IMR-90 (cell line): ENCODE data around the gene IGF1R. TPM values are rescaled to one million over a fixed set of nuclear protein-coding genes. Genes with fewer than 3 reads are reported as not detected.

Experiments used
- ATAC-seq: fragments of 200-7000 bp; cut with Tn5 transposase; 2 replicates; pipeline ENCODE4 v1.9.1; 2020; ENCODE audit warnings: low read depth, mild to moderate bottlenecking, moderate library complexity
- BruUV-seq: library from RNA; stranded (reverse); fragments of 400-500 nt; replicated peaks from 2 replicates; lab custom pipeline; 2021; lab: Mats Ljungman, UMichigan
- CTCF ChIA-PET: fragments of 300-600 bp; formaldehyde crosslinking; extraction: SDS; loops from one replicate; lab custom pipeline; 2021; ENCODE audit warnings: antibody characterized with exemption; lab: Yijun Ruan, JAX
- POLR2A ChIA-PET: fragments of 300-600 bp; sonication (Branson Sonifier 250); formaldehyde crosslinking; loops from one replicate; lab custom pipeline; 2022; ENCODE audit warnings: antibody characterized with exemption; ENCODE audit not compliant: unreplicated experiment; lab: Charles Lee
- DNase-seq: peaks from one replicate; pipeline ENCODE4 v3.0.0; 2013
- H2AFZ ChIP-seq: replicated peaks from 2 replicates; pipeline ENCODE3; 2013; ENCODE audit warnings: low read length, mild to moderate bottlenecking; ENCODE audit not compliant: poor library complexity
- H2AK5ac ChIP-seq: 2 replicates; pipeline ENCODE4 v1.6.1; 2013; ENCODE audit warnings: low read depth, low read length, inconsistent platforms
- H2AK9ac ChIP-seq: replicated peaks from 2 replicates; pipeline ENCODE3; 2013; ENCODE audit warnings: mild to moderate bottlenecking, low read depth, low read length, moderate library complexity; ENCODE audit not compliant: poor library complexity
- H2BK120ac ChIP-seq: 2 replicates; pipeline ENCODE4 v1.6.1; 2013; ENCODE audit warnings: low read depth, low read length, inconsistent platforms
- H2BK15ac ChIP-seq: 3 replicates; pipeline ENCODE4 v1.6.1; 2013; ENCODE audit warnings: low read depth, low read length, inconsistent platforms
- H2BK20ac ChIP-seq: 2 replicates; pipeline ENCODE4 v1.6.1; 2013; ENCODE audit warnings: low read depth, mild to moderate bottlenecking, inconsistent platforms, low read length, moderate library complexity
- H2BK5ac ChIP-seq: 2 replicates; pipeline ENCODE4 v1.6.1; 2013; ENCODE audit warnings: mild to moderate bottlenecking, low read depth, low read length, inconsistent platforms; ENCODE audit not compliant: poor library complexity, severe bottlenecking
- H3K14ac ChIP-seq: replicated peaks from 2 replicates; pipeline ENCODE4 v1.6.1; 2013; ENCODE audit warnings: low read depth, low read length, inconsistent platforms
- H3K18ac ChIP-seq: 2 replicates; pipeline ENCODE4 v1.6.1; 2013; ENCODE audit warnings: low read depth, low read length, control low read depth
- H3K23ac ChIP-seq: 2 replicates; pipeline ENCODE4 v1.6.1; 2013; ENCODE audit warnings: low read depth, low read length, inconsistent platforms
- H3K27ac ChIP-seq: 2 replicates; pipeline ENCODE4 v1.5.1; 2013; ENCODE audit warnings: mild to moderate bottlenecking, control low read depth, low read length; ENCODE audit not compliant: insufficient read depth
- H3K27me3 ChIP-seq: 2 replicates; pipeline ENCODE4 v1.6.1; 2013; ENCODE audit warnings: low read length; ENCODE audit not compliant: control insufficient read depth, insufficient read depth
- H3K36me3 ChIP-seq: 2 replicates; pipeline ENCODE4 v1.6.1; 2013; ENCODE audit warnings: low read length, mixed read lengths; ENCODE audit not compliant: control insufficient read depth, insufficient read depth
- H3K4ac ChIP-seq: 2 replicates; pipeline ENCODE4 v1.6.1; 2013; ENCODE audit warnings: low read depth, low read length, inconsistent platforms
- H3K4me1 ChIP-seq: 2 replicates; pipeline ENCODE4 v1.6.1; 2013; ENCODE audit warnings: low read length, mixed read lengths; ENCODE audit not compliant: control insufficient read depth, insufficient read depth
- H3K4me2 ChIP-seq: 2 replicates; pipeline ENCODE4 v1.6.1; 2013; ENCODE audit warnings: low read depth, mild to moderate bottlenecking, control low read depth, low read length, moderate library complexity
- H3K4me3 ChIP-seq: 2 replicates; pipeline ENCODE4 v1.5.1; 2013; ENCODE audit warnings: low read depth, mild to moderate bottlenecking, control low read depth, low read length, moderate library complexity; ENCODE audit not compliant: insufficient read depth
- H3K56ac ChIP-seq: 2 replicates; pipeline ENCODE4 v1.6.1; 2013; ENCODE audit warnings: low read length, inconsistent platforms; ENCODE audit not compliant: insufficient read depth; ENCODE audit errors: extremely low read depth
- H3K79me1 ChIP-seq, 2 experiments: 2 replicates each; pipeline ENCODE4 v1.6.1; 2013; ENCODE audit warnings: low read length in 2 of 2, inconsistent platforms in 1 of 2, low read depth in 1 of 2
- H3K9ac ChIP-seq: 2 replicates; pipeline ENCODE4 v1.6.1; 2013; ENCODE audit warnings: low read depth, low read length, control low read depth
- H3K9me1 ChIP-seq: 2 replicates; pipeline ENCODE4 v1.6.1; 2013; ENCODE audit warnings: low read length, inconsistent platforms; ENCODE audit not compliant: insufficient read depth
- H3K9me3 ChIP-seq: 2 replicates; pipeline ENCODE4 v1.6.1; 2013; ENCODE audit warnings: low read length; ENCODE audit not compliant: control insufficient read depth, insufficient read depth
- H4K20me1 ChIP-seq: 2 replicates; pipeline ENCODE4 v1.6.1; 2013; ENCODE audit warnings: low read length, inconsistent platforms; ENCODE audit not compliant: insufficient read depth
- H4K5ac ChIP-seq: 2 replicates; pipeline ENCODE4 v1.6.1; 2013; ENCODE audit warnings: mild to moderate bottlenecking, low read depth, low read length, control low read depth
- H4K8ac ChIP-seq, 2 experiments: 2 replicates each; pipeline ENCODE4 v1.6.1; 2013; ENCODE audit warnings: low read depth in 2 of 2, low read length in 2 of 2, control low read depth in 1 of 2, inconsistent platforms in 1 of 2
- H4K91ac ChIP-seq: 2 replicates; pipeline ENCODE4 v1.6.1; 2013; ENCODE audit warnings: low read depth, low read length, inconsistent platforms; ENCODE audit not compliant: insufficient read depth
- MAZ ChIP-seq: IDR thresholded peaks from 2 replicates; pipeline ENCODE4 v1.6.1; 2012; ENCODE audit warnings: low read depth, mild to moderate bottlenecking, low read length, improper control_type of control experiment, moderate library complexity, borderline replicate concordance
- NFE2L2 ChIP-seq: fragments of 150-350 bp; IDR thresholded peaks from 2 replicates; pipeline ENCODE4 v1.6.1; 2016; ENCODE audit warnings: low read depth, mild to moderate bottlenecking, low read length
- WGBS, 2 experiments: methylation state at CpG; one replicate each; pipeline versions ENCODE4 v1.1.5 to v1.1.7; 2013; ENCODE audit warnings: missing lambda C conversion rate in 2 of 2; ENCODE audit not compliant: insufficient read length in 1 of 2; ENCODE audit errors: extremely low coverage in 2 of 2; 5-methylcytosine and 5-hydroxymethylcytosine counted together
- dilution Hi-C: fragments of 300-500 bp; cut with HindIII; formaldehyde crosslinking; loops from one replicate; pipeline ENCODE4 v1.14.3; 2018; ENCODE audit warnings: low sequenced_read_pairs; ENCODE audit not compliant: unreplicated experiment
- in situ Hi-C: fragments of 300-500 bp; cut with MboI; formaldehyde crosslinking; loops from 3 replicates; pipeline ENCODE4 v1.14.3; 2019; ENCODE audit warnings: low sequenced_read_pairs, inconsistent platforms, mixed read lengths
- intact Hi-C: fragments of 100-400 bp; cut with micrococcal nuclease; formaldehyde crosslinking; loops from 2 replicates; pipeline ENCODE4 v1.10.0; 2022
- polyA plus RNA-seq, 3 experiments: library from polyadenylated mRNA; depleted of rRNA; stranded (reverse); fragments of >200 nt; gene quantifications; 2 replicates each; pipeline ENCODE4 v1.2.3, GENCODE V29; 2012; ENCODE audit warnings: low replicate concordance in 1 of 3
- total RNA-seq: library from RNA; depleted of rRNA; stranded (reverse); fragments of >200 nt; gene quantifications from 2 replicates; pipeline ENCODE4 v1.2.3, GENCODE V29; 2012
- TF ChIP-seq, protein P1 (sequence below): conservative IDR thresholded peaks from 2 replicates; pipeline ENCODE4 v1.5.1; 2012; ENCODE audit warnings: mild to moderate bottlenecking, low read depth, low read length, improper control_type of control experiment

Gene IGF1R
- total and polyA plus RNA-seq, 2 of the 4 experiments (the other 2 are of a cell fraction), result 24.0 to 24.9 TPM

DNA sequence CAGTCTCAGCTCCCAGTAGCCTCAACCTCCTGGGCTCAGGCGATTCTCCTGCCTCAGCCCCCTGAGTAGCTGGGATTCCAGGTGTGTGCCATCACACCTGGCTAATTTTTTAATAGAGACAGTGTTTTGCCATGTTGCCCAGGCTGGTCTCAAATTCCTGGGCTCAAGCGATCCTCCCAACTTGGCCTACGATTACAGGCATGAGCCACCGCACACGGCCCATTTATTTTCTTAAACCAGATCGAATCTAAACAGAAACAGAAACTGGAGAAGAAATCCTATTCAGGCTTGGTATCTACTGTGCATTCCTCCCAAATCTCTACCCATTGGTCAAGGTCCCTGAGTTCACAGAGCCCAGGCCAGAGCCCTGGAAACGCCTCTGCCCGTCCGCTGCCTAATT, 285.1 kb downstream of the IGF1R start:
- Histone ChIP-seq H2BK20ac (no peak overlapping the region), H4K91ac (no peak overlapping the region), H4K5ac (no peak overlapping the region), H2BK5ac (no peak overlapping the region), H3K9ac (no peak overlapping the region), H3K4ac (no peak overlapping the region), H4K8ac (no peak overlapping the region), H4K20me1 (no peaks in the 10 kb centered on the region), H3K4me3 (no peak overlapping the region), H3K9me3 (no peaks in the 10 kb centered on the region), H2AK9ac (no peak overlapping the region), H3K27me3 (no peaks in the 10 kb centered on the region), H3K23ac (no peak overlapping the region), H2BK15ac (no peak overlapping the region), H3K4me2 (no peak overlapping the region), H3K36me3 (peaks cover 64% of the 10 kb centered on the region), H3K4me1 (no peaks in the 10 kb centered on the region), H3K14ac (no peak overlapping the region), H2AFZ (no peak overlapping the region), H3K79me1 (peaks cover 10 to 33% of the 10 kb centered on the region in 2 experiments), H3K9me1 (peaks cover 17% of the 10 kb centered on the region), H2BK120ac (no peak overlapping the region), H2AK5ac (no peak overlapping the region), H3K27ac (no peak overlapping the region), H3K18ac (no peak overlapping the region), H3K56ac (no peak overlapping the region)
- ChIA-PET POLR2A (no interaction called here), CTCF (no interaction called here)
- TF ChIP-seq, protein P1, sequence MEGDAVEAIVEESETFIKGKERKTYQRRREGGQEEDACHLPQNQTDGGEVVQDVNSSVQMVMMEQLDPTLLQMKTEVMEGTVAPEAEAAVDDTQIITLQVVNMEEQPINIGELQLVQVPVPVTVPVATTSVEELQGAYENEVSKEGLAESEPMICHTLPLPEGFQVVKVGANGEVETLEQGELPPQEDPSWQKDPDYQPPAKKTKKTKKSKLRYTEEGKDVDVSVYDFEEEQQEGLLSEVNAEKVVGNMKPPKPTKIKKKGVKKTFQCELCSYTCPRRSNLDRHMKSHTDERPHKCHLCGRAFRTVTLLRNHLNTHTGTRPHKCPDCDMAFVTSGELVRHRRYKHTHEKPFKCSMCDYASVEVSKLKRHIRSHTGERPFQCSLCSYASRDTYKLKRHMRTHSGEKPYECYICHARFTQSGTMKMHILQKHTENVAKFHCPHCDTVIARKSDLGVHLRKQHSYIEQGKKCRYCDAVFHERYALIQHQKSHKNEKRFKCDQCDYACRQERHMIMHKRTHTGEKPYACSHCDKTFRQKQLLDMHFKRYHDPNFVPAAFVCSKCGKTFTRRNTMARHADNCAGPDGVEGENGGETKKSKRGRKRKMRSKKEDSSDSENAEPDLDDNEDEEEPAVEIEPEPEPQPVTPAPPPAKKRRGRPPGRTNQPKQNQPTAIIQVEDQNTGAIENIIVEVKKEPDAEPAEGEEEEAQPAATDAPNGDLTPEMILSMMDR, result no peak
- TF ChIP-seq MAZ (no peak), NFE2L2 (no peak)
- BruUV-seq, result no TSS peak
- in situ Hi-C loops, result no loop called here
- WGBS, 2 experiments, result 97% methylated on average over 6 of the region's 9 CpGs; no CpG with 5 or more reads in 1 of the 2 experiments
- dilution Hi-C loops, result loop anchor here (25.0 kb wide), 1 partner anchor 129 kb away; no protein-coding TSS in a partner anchor
- intact Hi-C loops, result loop anchor here (10.0 kb wide), 1 partner anchor 281 kb away; no protein-coding TSS in a partner anchor
- no peak for DNase-seq
- no peak for ATAC-seq
